AG20443 (cell line): Measurements from ENCODE around the gene VRTN.
"Not testable (repeated sequence)": the region's sequence is repeated elsewhere in the genome, so short reads cannot be mapped to it uniquely, and the experiment has no call there.

Experiments
- DNase-seq: peaks from one replicate; pipeline ENCODE4 v3.0.0; 2012; ENCODE audit warnings: low spot score, mixed read lengths

VRTN gene

GRCh38 chr14:74348735-74349463, 628 bp downstream of the VRTN start:
- DNase-seq, result no peak

DNA sequence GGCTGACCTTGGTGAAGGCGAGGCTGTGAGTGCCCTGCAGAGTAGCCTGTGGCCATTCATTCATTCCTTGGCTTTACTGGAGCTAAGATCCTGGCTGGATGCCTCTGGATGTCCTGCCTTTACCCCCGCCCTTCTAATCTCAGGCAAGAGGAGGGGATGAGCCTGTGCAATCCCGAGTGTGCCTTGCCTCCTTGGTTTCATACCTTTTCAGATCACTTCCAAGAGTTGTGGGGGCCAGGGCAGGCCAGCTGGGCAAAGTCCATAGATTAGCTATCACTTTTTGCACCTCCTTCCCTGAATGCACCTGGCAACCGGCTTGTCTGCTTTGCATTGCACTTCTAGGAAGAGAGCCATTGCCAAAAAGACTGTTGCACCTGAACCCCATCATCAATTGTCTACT, 1.5 kb downstream of the VRTN start:
- no peak for DNase-seq

DNA sequence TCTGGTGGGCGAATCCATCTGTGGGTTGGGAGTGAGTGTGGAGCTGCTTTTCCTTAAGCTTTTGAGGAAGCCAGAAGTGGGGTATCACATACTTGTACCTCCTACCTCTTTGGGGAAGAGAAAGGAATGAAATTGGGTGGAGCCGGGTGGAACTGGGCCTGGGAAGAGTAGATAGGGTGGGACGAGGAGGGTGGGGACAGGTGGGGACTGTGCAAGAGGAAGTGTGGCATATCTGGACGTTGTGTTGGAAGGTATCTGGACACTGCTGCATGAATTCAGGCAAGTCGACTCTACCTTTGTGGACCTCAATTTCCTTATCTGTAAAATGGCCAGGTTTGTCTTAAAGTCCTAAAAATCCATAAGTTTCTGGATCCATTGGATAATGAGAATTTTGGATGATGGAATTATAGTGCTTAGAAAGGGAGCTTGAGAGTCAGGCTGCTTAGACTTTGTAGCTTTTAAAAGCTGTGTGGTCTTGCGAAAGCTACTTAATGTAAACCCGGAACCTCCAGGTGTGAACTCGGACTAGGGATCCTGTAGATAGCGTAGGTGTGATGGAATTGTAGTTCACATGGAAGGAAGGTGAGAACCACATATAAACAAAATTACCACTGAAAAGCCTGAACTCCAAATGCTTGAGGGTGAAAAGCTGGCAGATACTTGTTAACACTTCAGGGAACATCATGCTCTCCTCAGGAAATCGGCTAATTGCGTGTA, 2.1 kb downstream of the VRTN start:
- DNase-seq, result no peak

GRCh38 chr14:74350928-74351323, 2.7 kb downstream of the VRTN start:
- no peak for DNase-seq

DNA sequence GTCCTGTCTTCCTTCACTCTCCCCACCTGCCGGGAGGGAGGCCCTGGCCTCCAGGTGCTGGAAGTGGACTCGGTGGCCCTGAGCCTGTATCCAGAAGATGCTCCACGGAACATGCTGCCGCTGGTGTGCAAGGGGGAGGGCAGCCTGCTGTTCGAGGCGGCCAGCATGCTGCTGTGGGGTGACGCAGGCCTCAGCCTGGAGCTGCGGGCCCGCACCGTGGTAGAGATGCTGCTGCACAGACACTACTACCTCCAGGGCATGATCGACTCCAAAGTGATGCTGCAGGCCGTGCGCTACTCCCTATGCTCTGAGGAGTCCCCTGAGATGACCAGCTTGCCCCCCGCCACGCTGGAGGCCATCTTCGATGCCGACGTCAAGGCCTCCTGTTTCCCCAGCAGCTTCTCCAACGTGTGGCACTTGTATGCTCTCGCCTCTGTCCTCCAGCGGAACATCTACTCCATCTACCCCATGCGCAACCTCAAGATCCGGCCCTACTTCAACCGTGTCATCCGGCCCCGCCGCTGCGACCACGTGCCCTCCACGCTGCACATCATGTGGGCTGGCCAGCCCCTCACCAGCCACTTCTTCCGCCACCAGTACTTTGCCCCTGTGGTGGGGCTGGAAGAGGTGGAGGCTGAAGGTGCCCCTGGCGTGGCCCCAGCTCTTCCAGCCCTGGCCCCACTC, 8.8 kb downstream of the VRTN start:
- DNase-seq, result no peak

DNA sequence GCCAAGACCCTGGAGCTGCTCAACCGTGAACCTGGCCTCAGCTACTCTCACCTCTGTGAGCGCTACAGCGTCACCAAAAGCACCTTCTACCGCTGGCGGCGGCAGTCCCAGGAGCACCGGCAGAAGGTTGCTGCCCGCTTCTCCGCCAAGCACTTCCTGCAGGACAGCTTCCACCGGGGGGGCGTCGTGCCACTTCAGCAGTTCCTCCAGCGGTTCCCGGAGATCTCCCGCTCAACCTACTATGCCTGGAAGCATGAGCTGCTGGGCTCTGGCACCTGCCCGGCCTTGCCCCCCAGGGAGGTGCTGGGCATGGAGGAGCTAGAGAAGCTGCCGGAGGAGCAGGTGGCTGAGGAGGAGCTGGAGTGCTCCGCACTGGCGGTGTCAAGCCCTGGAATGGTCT, 9.3 kb downstream of the VRTN start:
- DNase-seq, result no peak

- DNase-seq, result no peak
These were observed 10.0 kb downstream of the VRTN start for GRCh38 chr14:74358176-74358829.

DNA sequence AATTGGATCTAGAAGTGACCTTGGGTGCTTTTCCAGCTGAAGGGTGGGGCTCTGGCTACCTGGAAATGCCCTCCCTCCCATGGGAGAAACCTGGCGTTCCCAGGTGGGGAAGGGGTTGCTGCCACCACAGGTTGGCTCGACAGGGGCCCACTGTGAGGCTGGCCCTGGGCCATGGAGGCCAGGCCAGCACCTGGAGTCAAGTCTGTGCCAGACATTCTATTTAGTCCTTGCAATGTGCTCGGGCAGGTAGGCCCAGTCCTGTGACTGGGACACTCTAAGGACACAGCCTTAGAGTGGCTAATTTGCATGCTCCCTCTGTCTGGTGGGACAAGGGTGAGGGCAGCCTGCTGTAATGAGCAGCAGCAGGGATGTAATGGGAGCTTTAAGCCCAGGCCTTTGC, 11.9 kb downstream of the VRTN start:
- DNase-seq, result no peak

DNA sequence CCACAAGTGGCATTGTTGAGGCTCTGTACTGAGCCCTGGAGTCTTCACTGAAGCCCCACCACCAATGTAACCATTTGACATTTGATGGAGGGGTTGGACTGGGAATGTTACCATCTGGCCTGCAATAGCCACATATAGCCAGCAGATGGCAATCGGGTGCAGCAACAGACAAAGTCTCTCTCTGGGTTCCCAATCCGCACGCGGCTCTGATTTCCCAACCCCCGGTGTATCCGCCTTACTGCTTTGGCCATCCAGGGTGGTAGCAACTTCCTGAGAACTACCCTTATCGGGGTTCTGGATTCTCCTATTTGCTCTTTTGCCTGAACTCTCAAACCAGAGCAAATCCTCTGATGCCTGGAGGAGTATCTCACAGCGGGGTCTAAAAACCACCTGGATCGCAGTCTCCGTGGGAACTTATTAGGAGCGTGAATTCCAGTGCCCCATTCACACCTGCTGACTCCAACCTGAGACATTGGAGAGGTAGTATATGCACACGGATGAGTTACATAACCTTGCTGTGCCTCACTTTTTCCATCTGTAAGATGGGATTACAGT, 14.2 kb downstream of the VRTN start:
- peak; percentile 94 for DNase-seq

DNA sequence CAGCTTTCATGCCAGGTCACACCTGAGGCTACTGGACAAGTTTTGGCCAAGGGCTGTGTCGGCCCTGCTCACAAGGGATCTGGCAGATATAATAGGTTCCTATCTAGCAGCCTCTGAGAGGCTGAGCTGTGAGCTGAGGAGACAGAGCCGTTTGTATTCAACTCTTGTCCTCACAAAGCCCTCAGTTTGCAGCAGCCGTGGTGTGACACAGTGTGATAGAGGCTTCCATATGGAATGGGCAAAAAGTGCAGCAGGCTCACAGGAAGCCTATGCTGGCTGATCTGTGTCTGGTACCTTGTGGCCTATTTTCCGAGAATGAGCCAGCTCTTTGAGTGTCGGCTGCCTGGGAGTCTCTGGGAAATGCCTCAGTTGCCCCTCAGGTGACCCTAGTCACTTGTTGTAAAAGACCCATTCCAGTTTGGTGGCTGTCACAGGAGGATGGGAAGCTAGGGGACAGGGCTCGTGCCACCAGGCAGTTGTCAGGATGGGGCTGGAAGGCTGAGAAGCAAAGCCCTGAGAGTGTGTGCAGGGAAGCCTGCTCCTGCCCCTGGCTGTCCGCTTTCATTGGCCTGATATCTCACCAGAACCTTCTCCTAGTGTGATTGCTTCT, 16.1 kb downstream of the VRTN start:
- no peak for DNase-seq

DNA sequence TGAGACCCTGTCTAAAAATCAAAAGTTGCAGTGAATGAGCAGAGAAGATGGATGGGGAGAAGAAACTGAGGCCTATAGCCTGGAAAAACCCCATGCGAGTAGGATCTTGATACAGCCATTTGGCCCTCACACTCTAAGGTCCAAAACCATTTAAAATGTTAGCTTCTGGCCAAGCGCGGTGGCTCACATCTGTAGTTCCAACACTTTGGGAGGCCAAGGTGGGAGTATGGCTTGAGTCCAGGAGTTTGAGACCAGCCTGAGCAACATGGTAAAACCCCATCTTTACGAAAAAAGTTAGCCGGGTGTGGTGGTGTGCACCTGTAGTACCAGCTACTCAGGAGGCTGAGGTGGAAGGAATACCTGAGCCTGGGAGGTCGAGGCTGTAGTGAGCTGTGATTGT, 19.8 kb downstream of the VRTN start:
- no peak for DNase-seq

GRCh38 chr14:74368441-74368840, 20.2 kb downstream of the VRTN start:
- no peak for DNase-seq

DNA sequence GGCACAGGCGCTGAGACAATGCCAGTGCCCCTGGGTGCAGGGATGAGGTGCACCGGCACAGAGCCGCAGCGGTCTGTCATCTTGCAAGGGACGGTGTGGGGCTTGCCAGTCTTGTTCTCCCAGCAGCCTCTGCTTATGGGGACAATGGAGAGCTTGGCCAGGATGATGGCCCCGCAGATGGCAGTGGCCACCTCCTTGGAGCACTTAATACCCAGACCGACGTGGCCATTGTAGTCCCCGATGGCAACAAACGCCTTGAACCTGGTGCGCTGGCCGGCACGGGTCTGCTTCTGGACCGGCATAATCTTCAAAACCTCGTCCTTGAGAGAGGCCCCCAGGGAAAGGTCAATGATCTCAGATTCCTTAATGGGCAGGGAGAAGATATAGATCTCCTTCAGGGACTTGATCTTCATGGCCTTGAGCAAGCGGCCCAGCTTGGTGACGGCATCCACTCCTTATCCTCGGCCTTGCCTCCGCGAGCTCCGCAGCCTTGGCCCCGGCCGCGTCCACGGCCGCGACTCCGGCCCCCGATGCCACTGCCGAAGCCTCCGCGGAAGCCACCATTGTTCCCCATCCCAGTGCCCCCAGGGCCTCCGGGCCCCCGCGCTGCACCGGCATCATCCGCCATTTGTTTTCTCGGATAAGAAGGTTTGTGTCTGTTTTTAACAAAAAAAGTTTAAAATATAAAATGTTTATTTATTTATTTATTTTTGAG, 29.9 kb downstream of the VRTN start:
- no peak for DNase-seq

DNA sequence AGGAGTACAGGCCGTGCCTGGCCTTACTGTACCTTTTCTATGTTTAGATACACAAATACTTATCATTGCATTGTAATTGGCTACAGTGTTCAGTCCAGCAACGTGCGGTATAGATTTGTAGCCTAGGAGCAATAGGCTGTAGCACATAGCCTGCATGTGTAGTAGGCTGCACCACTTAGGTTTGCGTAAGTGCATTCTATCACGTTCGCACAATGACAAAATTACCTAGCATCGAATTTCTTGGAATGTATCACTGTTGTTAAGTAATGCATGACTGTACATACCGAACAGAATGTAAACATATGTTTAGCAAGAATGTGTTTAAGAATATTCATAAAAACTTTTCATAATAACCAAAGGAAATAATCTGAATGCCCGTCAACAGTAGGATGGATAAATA, 31.9 kb downstream of the VRTN start:
- no peak for DNase-seq

GRCh38 chr14:74380845-74381244, 32.6 kb downstream of the VRTN start:
- no peak for DNase-seq

DNA sequence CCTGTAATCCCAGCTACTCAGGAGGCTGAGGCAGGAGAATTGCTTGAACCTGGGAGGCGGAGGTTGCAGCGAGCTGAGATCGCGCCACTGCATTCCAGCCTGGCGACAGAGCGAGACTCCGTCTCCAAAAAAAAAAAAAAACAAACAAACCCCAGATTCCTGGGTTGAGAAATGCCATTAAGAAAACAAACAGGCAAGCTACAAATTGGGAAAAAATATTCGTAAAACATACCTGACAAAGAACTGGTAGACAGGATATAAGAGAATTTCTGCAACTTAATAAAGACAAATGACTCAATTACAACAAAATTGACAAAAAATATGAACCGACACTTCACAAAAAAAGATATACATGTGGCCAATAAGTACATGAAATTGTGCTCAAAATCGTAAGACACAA, 33.3 kb downstream of the VRTN start:
- not testable (repeated sequence) for DNase-seq

DNA sequence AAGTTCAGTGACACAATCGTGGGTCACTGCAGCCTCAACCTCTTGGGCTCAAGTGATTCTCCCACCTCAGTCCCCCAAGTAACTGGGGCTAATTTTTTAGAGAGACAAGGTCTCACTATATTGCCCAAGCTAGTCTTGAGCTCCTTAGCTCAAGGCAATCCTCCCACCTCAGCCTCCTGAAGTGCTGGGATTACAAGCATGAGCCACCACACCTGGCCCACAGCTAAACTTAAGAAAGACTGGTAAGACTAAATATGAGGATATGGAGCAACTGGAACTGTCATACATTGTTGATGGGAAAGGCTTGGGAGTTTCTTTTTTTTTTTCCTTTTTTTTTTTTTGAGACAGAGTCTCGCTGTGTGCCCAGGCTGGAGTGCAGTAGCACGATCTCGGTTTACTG, 34.0 kb downstream of the VRTN start:
- no peak for DNase-seq

DNA sequence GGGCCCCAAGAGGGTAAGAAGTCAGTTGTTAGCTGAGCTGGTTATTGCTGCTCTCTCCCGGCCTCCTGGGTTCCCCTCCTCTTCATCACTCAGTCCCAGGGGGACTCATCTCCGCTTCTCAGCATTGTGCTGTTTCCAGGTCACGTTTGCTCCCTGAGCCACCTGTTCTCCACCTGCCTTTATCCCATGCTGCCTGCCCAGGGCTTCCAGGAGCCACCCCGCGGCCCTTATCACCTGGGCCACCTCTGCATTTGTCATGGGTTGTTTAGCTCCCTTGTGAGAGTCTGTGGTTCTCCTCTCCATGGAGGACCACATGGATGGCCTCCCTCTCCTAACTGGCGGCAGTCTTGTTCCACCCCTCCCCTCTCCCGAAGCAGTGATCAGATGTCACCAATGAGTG, 41.7 kb downstream of the VRTN start:
- no peak for DNase-seq

DNA sequence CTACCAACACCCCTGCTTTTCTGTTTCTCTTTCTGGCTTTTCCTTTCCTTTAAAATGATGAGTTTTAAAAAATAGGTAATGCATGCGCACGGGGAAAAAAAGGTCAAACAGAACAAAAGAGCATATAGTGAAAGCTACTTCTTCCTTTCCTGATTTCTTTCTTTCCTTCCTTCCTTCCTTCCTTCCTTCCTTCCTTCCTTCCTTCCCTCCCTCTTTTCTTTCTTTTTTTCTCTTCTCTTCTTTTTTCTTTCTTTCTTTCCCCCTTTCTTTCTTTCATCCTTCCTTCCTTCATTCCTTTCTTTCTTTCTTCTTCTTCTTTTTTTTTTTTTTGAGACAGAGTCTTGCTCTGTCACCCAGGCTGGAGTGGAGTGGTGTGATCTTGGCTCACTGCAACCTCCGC, 42.2 kb downstream of the VRTN start:
- not testable (repeated sequence) for DNase-seq

DNA sequence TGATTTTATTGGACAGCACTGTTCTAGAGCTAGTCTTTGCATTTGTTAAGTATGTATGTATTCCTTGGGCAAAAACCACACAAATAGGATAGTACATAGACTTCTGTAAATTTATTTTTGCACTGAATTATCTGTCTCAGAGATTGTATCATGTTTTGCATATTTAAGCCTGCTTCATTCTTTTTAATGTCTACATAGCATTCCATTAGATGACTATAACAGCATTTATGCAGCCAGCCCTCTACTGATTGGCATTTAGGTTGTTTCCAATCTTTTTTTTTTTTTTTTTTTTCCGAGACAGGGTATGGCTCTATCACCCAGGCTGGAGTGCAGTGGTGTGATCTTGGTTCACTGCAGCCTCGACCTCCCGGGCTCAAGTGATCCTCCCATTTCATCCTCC, 43.2 kb downstream of the VRTN start:
- DNase-seq, result no peak
